Hematopoietic multipotent progenitor cell treated with erythropoietin and hydrocortisone succinate and interleukin-3 and kit ligand, for 15 days (in vitro differentiated cells): ENCODE measurements around the gene C2orf78.

Experiments
- DNase-seq: peaks from one replicate; pipeline ENCODE4 v3.0.0-alpha.2; 2015; ENCODE audit warnings: low spot score

The C2orf78 gene

DNA sequence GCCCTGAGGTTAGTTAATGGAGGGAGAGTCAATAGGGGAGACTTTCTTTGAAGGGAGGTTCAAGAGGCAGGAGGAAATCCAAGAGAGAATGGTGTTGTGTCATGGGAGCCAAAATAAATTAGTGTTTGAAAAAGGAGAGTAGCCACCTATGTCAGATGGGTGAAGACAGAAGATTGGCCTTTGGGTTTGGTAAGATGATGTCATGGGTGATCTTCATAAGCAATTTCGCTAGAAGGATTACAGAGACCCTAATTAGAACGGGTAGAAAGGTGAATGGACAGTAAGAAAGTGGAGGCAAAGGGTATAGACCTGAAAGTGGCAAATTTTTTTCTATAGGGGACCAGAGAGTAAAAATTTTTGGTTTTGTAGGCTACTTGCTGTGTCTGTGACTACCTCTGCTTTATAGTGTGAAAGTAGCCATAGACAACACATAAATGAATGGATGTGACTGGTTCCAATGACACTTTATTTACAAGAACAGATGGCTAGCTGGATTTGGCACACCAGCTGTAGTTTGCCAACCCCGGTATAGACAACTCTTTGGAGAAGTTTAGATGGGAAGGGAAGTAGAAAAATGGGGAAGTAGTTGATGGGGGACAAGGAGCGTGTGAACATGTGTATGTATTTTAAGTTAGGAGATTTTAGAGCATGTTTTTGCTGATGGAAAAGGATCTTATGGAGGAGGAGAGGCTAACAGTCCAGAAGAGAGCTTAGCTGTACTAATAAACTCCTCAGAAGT, 54.0 kb downstream of the C2orf78 start:
- DNase-seq = no peak

DNA sequence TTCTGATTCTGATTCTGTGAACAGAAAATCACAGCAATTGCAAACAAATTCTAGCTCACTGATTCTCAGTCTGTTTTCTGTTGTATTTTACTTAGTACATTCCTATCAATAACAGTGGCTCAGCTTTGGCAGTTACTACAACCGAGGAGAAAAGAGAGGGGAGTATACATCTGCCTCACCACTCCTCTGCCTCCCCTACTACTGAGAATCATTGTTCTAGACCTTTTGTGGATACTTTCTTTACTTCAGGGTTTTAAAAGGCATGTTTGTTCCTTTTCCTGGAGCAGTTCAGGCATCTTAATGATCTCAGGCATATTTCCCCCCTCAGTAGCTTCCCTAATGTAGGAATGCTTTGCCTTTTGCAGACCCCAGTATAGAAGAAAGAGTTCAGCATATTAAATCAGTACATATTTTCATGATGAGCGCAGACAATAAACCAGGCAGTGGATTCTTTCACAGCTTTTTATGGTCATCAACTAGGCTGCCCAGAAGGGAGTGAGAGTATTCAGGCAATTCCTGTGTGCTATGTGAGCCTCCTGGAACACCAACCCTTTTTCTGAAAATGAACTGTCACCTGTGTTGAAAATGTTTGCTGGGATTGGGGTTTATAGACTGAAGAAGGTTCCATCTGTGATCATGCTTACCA, 55.0 kb downstream of the C2orf78 start:
- no peak for DNase-seq

DNA sequence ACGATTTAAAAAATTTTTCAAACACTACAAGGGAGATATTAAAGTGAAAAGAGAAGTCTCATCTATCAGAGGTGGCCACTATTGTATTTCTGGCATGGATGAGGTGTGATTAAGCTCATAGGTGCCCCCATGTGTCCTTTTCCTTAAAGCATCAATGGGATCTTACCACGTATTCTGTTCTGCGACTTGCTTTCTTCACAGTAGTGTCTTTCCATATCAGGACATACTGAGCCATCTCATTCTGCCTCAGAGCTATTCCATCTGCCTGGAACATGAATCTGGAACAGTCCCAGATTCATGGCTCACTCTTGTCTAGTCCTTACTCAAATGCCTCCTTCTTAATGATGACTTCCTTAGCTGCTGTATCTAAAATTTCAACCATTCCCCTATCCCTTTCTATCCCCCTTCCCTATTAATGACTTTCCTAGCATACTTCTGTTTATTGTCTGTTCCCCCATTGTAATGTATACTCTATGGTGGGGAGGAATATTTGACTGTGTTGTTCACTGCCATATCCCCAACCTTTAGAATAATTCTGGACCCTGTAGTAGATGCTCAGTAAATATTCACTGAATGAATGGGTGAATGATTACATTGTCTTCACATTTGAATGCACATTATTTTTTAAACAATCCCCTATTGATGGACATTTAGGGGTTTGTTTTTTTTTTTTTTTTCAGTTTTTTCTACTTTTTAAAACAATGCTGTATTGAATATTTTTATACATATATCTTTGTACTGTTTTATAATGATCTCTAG, 55.8 kb downstream of the C2orf78 start:
- no peak for DNase-seq

DNA sequence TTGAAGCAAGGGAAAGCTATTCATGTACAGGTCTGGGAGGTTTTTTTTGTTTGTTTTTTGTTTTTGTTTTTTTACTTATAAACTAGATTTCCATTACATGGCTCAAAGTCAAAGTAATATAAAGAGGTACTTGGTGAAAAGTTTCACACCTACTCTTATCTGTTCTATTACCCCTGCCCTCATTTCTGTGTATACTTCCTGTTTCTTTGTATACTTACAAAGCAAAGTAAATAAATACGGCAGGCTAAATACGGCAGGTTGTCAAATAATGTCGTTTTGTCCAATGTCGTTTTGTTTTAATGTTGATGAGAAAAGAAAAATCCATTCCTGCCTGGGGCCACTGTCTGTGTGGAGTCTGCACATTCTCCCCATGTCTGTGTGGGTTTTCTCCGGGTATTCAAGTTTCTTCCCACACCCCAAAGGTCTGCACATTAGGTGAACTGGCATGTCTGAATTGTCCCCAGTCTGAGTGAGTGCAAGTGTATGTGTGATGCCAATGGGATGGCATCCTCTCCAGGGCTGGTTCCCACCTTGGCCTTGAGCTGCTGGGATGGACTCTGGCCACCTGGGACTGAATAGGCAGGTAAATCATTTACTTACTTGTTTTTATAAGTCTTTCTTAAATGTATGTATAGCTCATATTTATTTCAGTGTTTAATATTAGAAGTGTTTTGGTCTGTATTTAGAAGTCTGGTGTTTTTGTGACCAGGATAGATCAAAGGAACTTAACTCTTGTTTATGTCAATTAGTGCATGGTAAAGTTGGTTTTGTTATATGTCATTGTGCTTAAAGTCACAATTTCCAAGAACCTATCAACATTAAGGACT, 58.1 kb downstream of the C2orf78 start:
- DNase-seq = no peak

GRCh38 chr2:73842739-73843019, 58.7 kb downstream of the C2orf78 start:
- no peak for DNase-seq

GRCh38 chr2:73844087-73844486, 60.1 kb downstream of the C2orf78 start:
- no peak for DNase-seq

DNA sequence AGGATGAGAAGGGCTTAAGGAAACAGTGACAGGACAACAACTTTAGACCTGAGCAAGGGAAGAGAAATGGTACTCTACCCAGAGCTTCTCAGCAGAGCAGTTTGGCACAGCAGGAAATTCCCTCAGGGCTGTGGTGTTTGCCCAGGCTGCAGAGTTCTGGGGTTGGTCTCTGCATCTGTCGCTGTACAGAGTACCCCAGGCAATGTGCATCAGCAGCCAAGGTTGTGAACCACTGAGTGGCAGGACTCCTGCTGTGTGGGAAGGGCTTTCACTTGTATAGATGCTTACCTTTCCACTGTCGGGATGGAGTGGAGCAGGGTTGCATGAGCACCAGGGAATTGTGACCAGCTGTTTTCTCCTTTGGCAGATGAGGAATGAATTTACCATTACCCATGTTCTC, 66.0 kb downstream of the C2orf78 start:
- no peak for DNase-seq

DNA sequence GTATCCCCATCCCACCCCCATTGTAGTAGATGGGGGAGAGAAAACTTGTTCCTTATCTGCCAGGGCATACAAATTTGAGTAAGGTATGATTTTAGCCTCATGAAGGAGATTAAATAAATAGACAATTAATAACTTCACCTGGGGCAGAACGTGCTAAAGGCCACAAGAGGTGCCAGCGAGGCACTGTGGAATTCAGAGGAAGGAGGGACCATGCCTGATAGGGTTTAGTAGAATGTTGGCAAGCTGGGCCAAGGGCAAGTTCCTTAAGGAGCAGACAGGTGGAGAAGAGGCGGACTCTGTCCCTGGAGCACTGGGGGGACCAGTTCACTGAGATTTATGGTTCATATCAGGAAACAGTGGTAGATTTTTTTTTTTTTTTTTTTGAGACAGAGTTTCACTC, 67.3 kb downstream of the C2orf78 start:
- DNase-seq = no peak

DNA sequence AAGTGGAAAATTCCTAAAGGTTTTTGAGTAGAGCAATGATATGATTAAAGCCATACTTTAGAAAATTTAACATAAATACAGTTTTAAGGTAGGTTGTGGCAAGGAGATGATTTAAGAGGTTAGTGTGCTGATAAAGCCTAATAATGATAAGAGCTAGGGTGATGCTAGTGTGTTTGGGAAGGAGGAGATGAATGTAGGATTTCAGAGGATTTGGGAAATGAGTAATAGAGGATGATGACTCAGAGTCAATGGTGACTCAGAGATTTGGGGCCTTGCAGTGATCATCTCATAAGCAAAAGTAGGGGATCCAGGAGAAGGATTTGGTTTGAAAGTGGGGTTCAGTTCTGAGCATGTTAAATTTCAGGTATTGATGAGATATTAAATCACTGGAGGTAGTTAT, 68.0 kb downstream of the C2orf78 start:
- no peak for DNase-seq

GRCh38 chr2:73855526-73855925, 71.5 kb downstream of the C2orf78 start:
- DNase-seq = no peak

- DNase-seq = no peak
Observed at GRCh38 chr2:73856214-73856613, 72.2 kb downstream of the C2orf78 start.

- no peak for DNase-seq
Observed at GRCh38 chr2:73859721-73860586, 76.0 kb downstream of the C2orf78 start.

DNA sequence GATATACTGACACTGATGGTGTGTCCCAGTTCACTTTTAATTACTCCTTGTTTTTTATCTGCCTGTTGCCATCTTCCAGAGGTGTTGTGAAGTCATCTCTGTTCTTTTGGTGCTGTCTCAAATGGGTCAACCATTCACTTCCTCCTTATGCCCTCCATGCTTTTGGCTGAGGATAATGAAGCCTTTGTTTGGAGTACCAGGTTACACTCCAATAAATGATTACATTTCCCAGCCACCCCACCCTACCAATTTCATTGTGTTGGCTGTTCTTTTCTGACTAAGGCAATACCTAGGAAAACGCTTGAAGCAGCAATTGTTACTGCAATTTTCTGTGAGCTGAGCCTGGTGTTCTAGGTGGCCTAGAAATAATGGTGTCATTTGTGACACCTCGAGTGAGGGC, 79.0 kb downstream of the C2orf78 start:
- no peak for DNase-seq
